ENCODE measurements around the gene VWCE. TPM values are rescaled to one million over a fixed set of nuclear protein-coding genes. Genes with fewer than 3 reads are reported as not detected.

Gene VWCE
- total RNA-seq, 2 experiments from 2014 or later: 0.79 to 5.5 TPM

DNA sequence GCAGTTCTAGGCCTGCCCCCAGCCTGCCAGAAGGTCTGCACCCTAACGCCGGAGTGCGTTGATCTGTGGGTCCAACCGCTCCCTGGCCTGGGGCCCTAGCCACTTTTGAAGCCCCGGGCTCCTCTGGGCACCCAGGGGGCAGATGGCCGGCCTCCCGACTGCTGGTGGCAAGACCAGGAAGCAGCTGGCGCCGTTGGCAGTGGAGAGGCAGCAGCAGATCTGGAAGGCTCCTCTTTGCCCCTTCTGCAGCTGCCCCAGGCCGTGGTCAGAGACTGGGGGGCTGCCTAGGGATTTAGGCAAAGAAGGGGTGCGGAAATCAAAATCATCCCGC is 445 bp upstream of the VWCE start:
- POLR2A ChIA-PET: interaction anchor here (0.9 to 1.4 kb wide), 2 partner anchors 40 to 67 kb away, joined by 3 to 5 read pairs; partner anchors contain the start of gene TMEM138
- intact Hi-C loops (cut with micrococcal nuclease; ENCODE audit: unreplicated experiment): no loop called here
- Histone ChIP-seq H4K20me1 (ENCODE audit: insufficient read depth, low read length) (no peaks in the 10 kb centered on the region), H3K79me2 (ENCODE audit: insufficient read depth, low read depth, low read length) (no peaks in the 10 kb centered on the region), H3K27ac (ENCODE audit: low read depth, low read length, poor library complexity, severe bottlenecking) (no peak overlapping the region), H3K9me2 (ENCODE audit: insufficient read depth, low read length) (no peaks in the 10 kb centered on the region), H3K4me2 (ENCODE audit: low read length) (peak overlapping the region; percentile 82), H3K4me1 (ENCODE audit: insufficient read depth, low read length, poor library complexity, severe bottlenecking) (peaks cover 24% of the 10 kb centered on the region), H3K9me3 (ENCODE audit: low read length) (no peaks in the 10 kb centered on the region), H3K4me3 (ENCODE audit: low read depth, low read length, poor library complexity, severe bottlenecking) (peak overlapping the region; percentile 68), H3K36me3 (ENCODE audit: insufficient read depth, low read length) (peaks cover 38% of the 10 kb centered on the region), H2AFZ (ENCODE audit: low read length) (no peak overlapping the region)
- no peak for TF ChIP-seq EZH2phosphoT487 (IDR thresholded peaks at IDR 0.05; ENCODE audit: borderline replicate concordance, low read depth, low read length)
- TF ChIP-seq, protein P1, sequence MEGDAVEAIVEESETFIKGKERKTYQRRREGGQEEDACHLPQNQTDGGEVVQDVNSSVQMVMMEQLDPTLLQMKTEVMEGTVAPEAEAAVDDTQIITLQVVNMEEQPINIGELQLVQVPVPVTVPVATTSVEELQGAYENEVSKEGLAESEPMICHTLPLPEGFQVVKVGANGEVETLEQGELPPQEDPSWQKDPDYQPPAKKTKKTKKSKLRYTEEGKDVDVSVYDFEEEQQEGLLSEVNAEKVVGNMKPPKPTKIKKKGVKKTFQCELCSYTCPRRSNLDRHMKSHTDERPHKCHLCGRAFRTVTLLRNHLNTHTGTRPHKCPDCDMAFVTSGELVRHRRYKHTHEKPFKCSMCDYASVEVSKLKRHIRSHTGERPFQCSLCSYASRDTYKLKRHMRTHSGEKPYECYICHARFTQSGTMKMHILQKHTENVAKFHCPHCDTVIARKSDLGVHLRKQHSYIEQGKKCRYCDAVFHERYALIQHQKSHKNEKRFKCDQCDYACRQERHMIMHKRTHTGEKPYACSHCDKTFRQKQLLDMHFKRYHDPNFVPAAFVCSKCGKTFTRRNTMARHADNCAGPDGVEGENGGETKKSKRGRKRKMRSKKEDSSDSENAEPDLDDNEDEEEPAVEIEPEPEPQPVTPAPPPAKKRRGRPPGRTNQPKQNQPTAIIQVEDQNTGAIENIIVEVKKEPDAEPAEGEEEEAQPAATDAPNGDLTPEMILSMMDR (conservative IDR thresholded peaks at IDR 0.05; ENCODE audit: low read length): no peak
- BruUV-seq (replicated peaks): no TSS peak
- CTCF ChIA-PET (ENCODE audit: unreplicated experiment): no interaction called here
- DNase-seq (ENCODE audit: low spot score): no peak

DNA sequence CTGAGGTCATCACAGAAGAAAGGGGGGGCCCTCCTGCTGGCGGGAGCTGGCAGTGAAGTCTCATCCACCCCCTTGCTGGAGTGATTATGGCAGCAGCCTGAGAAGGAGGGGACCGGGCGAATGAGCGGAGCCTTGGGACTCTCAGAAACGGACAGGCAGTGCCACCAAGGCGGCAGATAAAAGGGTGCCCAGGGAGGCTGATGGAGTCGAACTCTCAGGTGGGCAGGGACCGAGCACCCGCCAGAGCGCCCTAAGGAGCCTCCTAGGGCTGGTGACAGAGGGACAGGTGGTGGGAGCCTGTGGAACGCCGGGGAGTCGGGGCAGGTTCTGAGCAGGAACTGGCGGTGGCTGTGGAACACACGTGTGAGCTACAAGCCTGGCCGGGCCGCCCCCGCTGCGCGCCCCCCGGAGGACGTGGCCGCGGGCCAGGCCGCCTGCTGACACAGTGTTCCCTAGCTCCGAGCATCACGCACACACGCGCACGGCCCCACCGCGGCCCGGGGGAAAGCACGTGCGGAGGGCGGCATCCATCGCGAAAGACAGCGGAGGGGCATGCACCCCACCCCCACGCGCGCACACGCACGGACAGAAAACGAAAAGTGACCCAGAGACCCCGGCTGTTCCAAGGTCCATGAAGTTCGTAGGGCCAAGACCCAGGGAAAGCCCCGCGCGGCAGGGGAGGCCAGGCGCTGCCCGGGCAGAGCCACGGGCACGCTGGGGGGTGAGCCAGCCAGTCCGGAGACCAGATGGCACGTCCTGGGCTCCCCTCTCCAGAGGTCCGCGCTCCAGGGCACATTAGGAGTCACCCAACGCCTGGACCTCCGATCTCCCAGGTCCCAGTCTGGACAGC is 1.0 kb downstream of the VWCE start:
- no peaks in the 10 kb centered on the region for H4K20me1 ChIP-seq (ENCODE audit: insufficient read depth, low read length)
- H3K4me3 ChIP-seq (ENCODE audit: low read depth, low read length, poor library complexity, severe bottlenecking): peak overlapping the region; percentile 68
- ChIA-PET POLR2A (interaction anchor here (0.6 to 1.4 kb wide), 3 partner anchors 42 to 390 kb away, joined by 3 to 5 read pairs (median 5); no protein-coding TSS in a partner anchor), CTCF (ENCODE audit: unreplicated experiment) (interaction anchor here (1.0 kb wide), 1 partner anchor 68 kb away, joined by 3 read pairs; the partner anchor contains the start of genes CYB561A3 and TMEM138)
- H3K4me1 ChIP-seq (ENCODE audit: insufficient read depth, low read length, poor library complexity, severe bottlenecking): peaks cover 24% of the 10 kb centered on the region
- TF ChIP-seq, protein P1 (conservative IDR thresholded peaks at IDR 0.05; ENCODE audit: low read length): no peak
- TF ChIP-seq EZH2phosphoT487 (IDR thresholded peaks at IDR 0.05; ENCODE audit: borderline replicate concordance, low read depth, low read length): no peak
- DNase-seq (ENCODE audit: low spot score): peak; percentile 63
- intact Hi-C loops (cut with micrococcal nuclease; ENCODE audit: unreplicated experiment): no loop called here
- H3K9me3 ChIP-seq (ENCODE audit: low read length): no peaks in the 10 kb centered on the region
- no TSS peak for BruUV-seq (replicated peaks)
- H3K4me2 ChIP-seq (ENCODE audit: low read length): peak overlapping the region; percentile 82
- peaks cover 23% of the 10 kb centered on the region for H3K36me3 ChIP-seq (ENCODE audit: insufficient read depth, low read length)
- peak overlapping the region; percentile 35 for H3K27ac ChIP-seq (ENCODE audit: low read depth, low read length, poor library complexity, severe bottlenecking)
- no peaks in the 10 kb centered on the region for H3K9me2 ChIP-seq (ENCODE audit: insufficient read depth, low read length)
- H2AFZ ChIP-seq (ENCODE audit: low read length): peak overlapping the region; percentile 71; the same call in 1 of the 2 replicates
- H3K79me2 ChIP-seq (ENCODE audit: insufficient read depth, low read depth, low read length): no peaks in the 10 kb centered on the region

DNA sequence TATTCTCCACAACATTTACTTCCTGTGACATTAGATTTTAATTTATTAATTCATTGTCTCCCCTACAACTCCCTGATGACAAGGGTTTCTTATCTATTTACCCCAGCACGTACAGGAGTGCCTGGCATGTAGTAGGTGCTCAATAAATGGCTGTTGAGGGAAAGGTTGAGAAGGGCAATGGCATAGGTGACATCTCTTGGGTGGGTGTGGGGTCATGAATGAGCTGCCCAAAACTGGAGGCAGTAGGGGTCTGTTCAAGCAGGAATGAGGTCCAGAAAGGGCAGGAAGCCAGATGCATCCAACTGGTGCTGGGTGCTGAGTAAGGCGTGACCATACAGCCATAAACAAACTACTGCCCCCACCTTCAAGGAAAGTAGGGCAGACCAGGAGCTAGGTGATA is 2.8 kb downstream of the VWCE start:
- POLR2A ChIA-PET: no interaction called here
- Histone ChIP-seq H2AFZ (ENCODE audit: low read length) (no peak overlapping the region), H3K9me3 (ENCODE audit: low read length) (no peaks in the 10 kb centered on the region), H4K20me1 (ENCODE audit: insufficient read depth, low read length) (no peaks in the 10 kb centered on the region), H3K4me1 (ENCODE audit: insufficient read depth, low read length, poor library complexity, severe bottlenecking) (peaks cover 24% of the 10 kb centered on the region), H3K79me2 (ENCODE audit: insufficient read depth, low read depth, low read length) (no peaks in the 10 kb centered on the region), H3K4me2 (ENCODE audit: low read length) (no peak overlapping the region), H3K36me3 (ENCODE audit: insufficient read depth, low read length) (peaks cover 5% of the 10 kb centered on the region; the same call in 1 of the 2 replicates), H3K27ac (ENCODE audit: low read depth, low read length, poor library complexity, severe bottlenecking) (no peak overlapping the region), H3K4me3 (ENCODE audit: low read depth, low read length, poor library complexity, severe bottlenecking) (no peak overlapping the region), H3K9me2 (ENCODE audit: insufficient read depth, low read length) (no peaks in the 10 kb centered on the region)
- no TSS peak for BruUV-seq (replicated peaks)
- CTCF ChIA-PET (ENCODE audit: unreplicated experiment): interaction anchor here (0.5 kb wide), 1 partner anchor 16 kb away, joined by 3 read pairs; no protein-coding TSS in a partner anchor
- no peak for DNase-seq (ENCODE audit: low spot score)
- no peak for TF ChIP-seq EZH2phosphoT487 (IDR thresholded peaks at IDR 0.05; ENCODE audit: borderline replicate concordance, low read depth, low read length)
- TF ChIP-seq, protein P1 (conservative IDR thresholded peaks at IDR 0.05; ENCODE audit: low read length): no peak
- intact Hi-C loops (cut with micrococcal nuclease; ENCODE audit: unreplicated experiment): no loop called here

Data from OCI-LY7 (cell line).